GM12878 (cell line): Measurements from ENCODE around the gene MCM3AP. TPM values are rescaled to one million over a fixed set of nuclear protein-coding genes. Genes with fewer than 3 reads are reported as not detected.

Experiments used
- ATAC-seq: fragments of 200-7000 bp; cut with Tn5 transposase; 3 replicates; pipeline ENCODE4 v1.9.1; 2020; ENCODE audit warnings: mild to moderate bottlenecking, moderate library complexity
- BruUV-seq: library from RNA; stranded (reverse); fragments of 400-500 nt; replicated peaks from 2 replicates; lab custom pipeline; 2021; lab: Mats Ljungman, UMichigan
- CTCF ChIA-PET: fragments of 300-600 bp; sonication (Branson Sonifier 250); formaldehyde crosslinking; extraction: SDS; loops from one replicate; lab custom pipeline; 2021; ENCODE audit warnings: inconsistent platforms; lab: Yijun Ruan, JAX
- POLR2A ChIA-PET: fragments of 350-600 bp; formaldehyde crosslinking; extraction: SDS; loops from one replicate; lab custom pipeline; 2021; ENCODE audit warnings: inconsistent platforms; lab: Charles Lee
- RAD21 ChIA-PET: fragments of 300-600 bp; sonication (Branson Sonifier 250); formaldehyde crosslinking; loops from one replicate; lab custom pipeline; 2023; ENCODE audit warnings: antibody characterized with exemption; ENCODE audit not compliant: unreplicated experiment; lab: Charles Lee
- SMC1A ChIA-PET: fragments of 300-600 bp; sonication (Branson Sonifier 250); formaldehyde crosslinking; loops from one replicate; lab custom pipeline; 2023; ENCODE audit not compliant: unreplicated experiment, uncharacterized antibody; lab: Charles Lee
- DNase-seq: peaks from one replicate; pipeline ENCODE4 v3.0.0-alpha.2; 2011; ENCODE audit warnings: low read depth, low spot score
- FAIRE-seq: peaks from 3 replicates; lab custom pipeline; 2011; peaks lifted over from hg19 to GRCh38; lab: Jason Lieb, UNC
- H2AFZ ChIP-seq: 2 replicates; pipeline ENCODE4 v1.6.0; 2011; ENCODE audit warnings: low read depth, low read length, control low read depth; ENCODE audit not compliant: control insufficient read depth
- H3K27ac ChIP-seq: 2 replicates; pipeline ENCODE4 v1.5.1; 2011; ENCODE audit warnings: control low read depth; ENCODE audit not compliant: control insufficient read depth, insufficient read depth
- H3K27me3 ChIP-seq, 2 experiments: replicated peaks in 1 of 2; 2 replicates each; pipeline versions ENCODE4 v1.6.0 to v1.6.1; 2011; ENCODE audit warnings: low read length in 1 of 2; ENCODE audit not compliant: control insufficient read depth in 2 of 2, insufficient read depth in 2 of 2
- H3K36me3 ChIP-seq, 2 experiments: 2 replicates each; pipeline ENCODE4 v1.5.1; 2011; ENCODE audit warnings: low read length in 1 of 2; ENCODE audit not compliant: control insufficient read depth in 2 of 2, insufficient read depth in 2 of 2
- H3K4me1 ChIP-seq: 2 replicates; pipeline ENCODE4 v1.6.1; 2011; ENCODE audit warnings: mild to moderate bottlenecking, low read length, moderate library complexity, mixed read lengths; ENCODE audit not compliant: control insufficient read depth, insufficient read depth
- H3K4me2 ChIP-seq: 2 replicates; pipeline ENCODE4 v1.6.0; 2011; ENCODE audit warnings: control low read depth; ENCODE audit not compliant: control insufficient read depth, insufficient read depth
- H3K4me3 ChIP-seq: fragments of 200-600 bp; sonication (generic); 2 replicates; pipeline ENCODE4 v1.5.1; 2016
- H3K79me2 ChIP-seq: 2 replicates; pipeline ENCODE4 v1.6.0; 2011; ENCODE audit warnings: low read length; ENCODE audit not compliant: control insufficient read depth, insufficient read depth
- H3K9ac ChIP-seq: 2 replicates; pipeline ENCODE4 v1.8.0; 2011; ENCODE audit warnings: low read length, control low read depth, mixed read lengths; ENCODE audit not compliant: control insufficient read depth, insufficient read depth
- H3K9me3 ChIP-seq: replicated peaks from 3 replicates; pipeline ENCODE4 v1.5.1; 2011; ENCODE audit warnings: mild to moderate bottlenecking, low read length; ENCODE audit not compliant: control insufficient read depth, insufficient read depth
- H4K20me1 ChIP-seq: 2 replicates; pipeline ENCODE4 v1.6.0; 2011; ENCODE audit not compliant: control insufficient read depth, insufficient read depth
- LARP7 ChIP-seq: fragments of 450-650 bp; IDR thresholded peaks from 2 replicates; pipeline ENCODE4 v1.6.1; 2017; ENCODE audit warnings: mild to moderate bottlenecking
- MTA2 ChIP-seq: fragments of 450-650 bp; IDR thresholded peaks from 2 replicates; pipeline ENCODE4 v1.6.1; 2016; ENCODE audit warnings: low read depth, mild to moderate bottlenecking, moderate library complexity
- PML ChIP-seq: IDR thresholded peaks from 2 replicates; pipeline ENCODE4 v1.6.1; 2012; ENCODE audit warnings: low read length, inconsistent platforms
- RAD21 ChIP-seq: IDR thresholded peaks from 2 replicates; pipeline ENCODE4 v1.6.1; 2011; ENCODE audit warnings: mild to moderate bottlenecking, low read depth, low read length, moderate library complexity; ENCODE audit not compliant: insufficient read depth
- STAT3 ChIP-seq: IDR thresholded peaks from 2 replicates; pipeline ENCODE4 v1.6.1; 2011; ENCODE audit warnings: low read depth, low read length, improper control_type of control experiment
- SUZ12 ChIP-seq: fragments of 200-600 bp; sonication (generic); IDR thresholded peaks from one replicate; pipeline ENCODE4 v1.6.1; 2018; ENCODE audit warnings: antibody characterized with exemption, mild to moderate bottlenecking; ENCODE audit not compliant: unreplicated experiment
- TARDBP ChIP-seq: IDR thresholded peaks from 2 replicates; pipeline ENCODE4 v1.6.1; 2016; ENCODE audit warnings: borderline replicate concordance
- TBL1XR1 ChIP-seq: IDR thresholded peaks from 2 replicates; pipeline ENCODE4 v1.6.1; 2012; ENCODE audit warnings: low read depth, low read length, improper control_type of control experiment
- WGBS: methylation state at CpG from one replicate; pipeline ENCODE4 v1.1.6; 2016; ENCODE audit warnings: low lambda C conversion rate; ENCODE audit not compliant: insufficient replicate concordance, insufficient coverage; ENCODE audit errors: missing lambda C conversion rate; 5-methylcytosine and 5-hydroxymethylcytosine counted together
- in situ Hi-C: fragments of 300-500 bp; cut with MboI; formaldehyde crosslinking; loops from 9 replicates; pipeline ENCODE4 v1.14.3; 2018; ENCODE audit warnings: mixed read lengths
- intact Hi-C: fragments of 100-400 bp; cut with micrococcal nuclease; formaldehyde crosslinking; loops from one replicate; pipeline ENCODE4 v1.14.2; 2022; ENCODE audit not compliant: unreplicated experiment
- polyA plus RNA-seq, 11 experiments: library from polyadenylated mRNA; depleted of rRNA in 4 of 11; unstranded in 6 of 11; stranded (reverse) in 5 of 11; fragments of >200 nt; fragmentation: Nextera tagmentation in 4 of 11; fragmentation: Illumina TruSeq in 1 of 11; extraction: Ambion mirVana in 4 of 11; extraction: Trizol in 1 of 11; gene quantifications; 1 replicate in 1 of 11; 2 replicates in 10 of 11; pipeline versions ENCODE4 v1.2.1 to v1.2.3, GENCODE V29; 2011 to 2016; ENCODE audit warnings: inconsistent platforms in 2 of 11, missing spikeins in 2 of 11, low read depth in 1 of 11
- total RNA-seq, 4 experiments: library from RNA; depleted of rRNA in 3 of 4; stranded (reverse); fragments of >200 nt in 3 of 4; fragmentation: Illumina TruSeq in 1 of 4; extraction: Trizol in 1 of 4; gene quantifications; 2 replicates each; pipeline versions ENCODE4 v1.2.1 to v1.2.3, GENCODE V29; 2013 to 2021
- TF ChIP-seq, protein P1 (sequence below): fragments of 450-650 bp; formaldehyde crosslinking; IDR thresholded peaks from 2 replicates; pipeline ENCODE4 v1.4.0; 2020; ENCODE audit warnings: mild to moderate bottlenecking, moderate library complexity
- TF ChIP-seq, protein P2 (sequence below): IDR thresholded peaks from 2 replicates; pipeline ENCODE4 v1.6.1; 2011; ENCODE audit warnings: low read depth, low read length, improper control_type of control experiment, borderline replicate concordance
- TF ChIP-seq, protein P3 (sequence below): fragments of 450-650 bp; IDR thresholded peaks from 2 replicates; pipeline ENCODE4 v1.6.1; 2017; ENCODE audit warnings: borderline replicate concordance
- TF ChIP-seq, protein P4 (sequence below): fragments of 450-650 bp; formaldehyde crosslinking; IDR thresholded peaks from 2 replicates; pipeline ENCODE4 v1.4.0; 2022; ENCODE audit warnings: mild to moderate bottlenecking, moderate library complexity
- TF ChIP-seq, protein P5 (sequence below): IDR thresholded peaks from 2 replicates; pipeline ENCODE4 v1.6.1; 2012; ENCODE audit warnings: low read depth, low read length, improper control_type of control experiment

The MCM3AP gene
- total and polyA plus RNA-seq, 10 of the 15 experiments (the other 5 are each of a cell fraction or from before 2014, with no cell fraction given): 6.1 to 95.7 (median 47.0) TPM

DNA sequence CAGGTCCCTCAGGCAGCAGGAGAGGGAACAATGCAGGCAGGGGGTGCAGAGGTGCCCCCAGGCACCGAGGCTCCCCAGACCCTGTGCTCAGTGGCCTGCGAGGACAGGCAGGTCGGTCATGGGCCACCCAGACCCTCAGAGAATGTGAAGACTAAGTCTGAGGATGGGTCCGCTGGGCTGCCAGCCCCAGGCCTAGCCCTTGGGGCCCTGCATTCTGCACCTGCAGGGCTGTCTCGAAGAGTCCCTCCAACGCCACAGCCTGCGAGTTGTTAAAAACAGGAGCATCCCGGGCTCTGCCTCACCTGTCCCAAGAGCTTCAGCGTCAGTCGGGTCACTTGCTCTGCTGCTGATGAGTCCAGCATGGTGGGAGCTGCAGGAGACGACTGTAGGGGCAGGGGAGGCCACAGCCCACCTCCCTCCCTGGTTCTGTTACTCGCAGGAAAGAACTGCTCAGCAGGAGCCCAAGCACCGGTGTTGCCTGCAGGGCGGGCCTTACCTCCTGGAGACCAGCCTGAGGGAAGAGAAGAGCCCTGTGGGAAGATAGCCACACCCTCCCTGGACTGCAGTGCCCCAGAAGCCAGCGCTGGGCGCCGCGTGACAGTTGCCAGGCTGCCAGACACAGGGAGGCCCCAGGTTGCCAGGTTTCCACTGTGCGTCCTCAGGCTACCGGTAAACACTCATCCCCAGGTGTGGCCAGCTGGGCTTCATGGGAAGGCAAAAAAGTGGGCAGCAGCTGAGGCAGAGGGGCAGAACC lies 32.5 kb upstream of the MCM3AP start:
- H3K9ac ChIP-seq: no peak overlapping the region
- H3K79me2 ChIP-seq: peaks cover 29% of the 10 kb centered on the region
- H3K4me2 ChIP-seq: no peak overlapping the region
- H3K36me3 ChIP-seq: peaks cover 0 to 3% of the 10 kb centered on the region in 2 experiments; a peak in 2 of 4 replicates
- H2AFZ ChIP-seq: no peak overlapping the region
- ChIA-PET POLR2A (no interaction called here), SMC1A (no interaction called here), CTCF (no interaction called here)
- no peaks in the 10 kb centered on the region for H4K20me1 ChIP-seq
- no peak for DNase-seq
- no peaks in the 10 kb centered on the region for H3K9me3 ChIP-seq
- no peak overlapping the region for H3K4me3 ChIP-seq
- no peak overlapping the region for H3K27ac ChIP-seq
- H3K4me1 ChIP-seq: peaks cover 5% of the 10 kb centered on the region
- ATAC-seq: no peak
- 97% methylated on average over 20 of the region's 20 CpGs for WGBS
- BruUV-seq: no TSS peak
- TF ChIP-seq, protein P1, sequence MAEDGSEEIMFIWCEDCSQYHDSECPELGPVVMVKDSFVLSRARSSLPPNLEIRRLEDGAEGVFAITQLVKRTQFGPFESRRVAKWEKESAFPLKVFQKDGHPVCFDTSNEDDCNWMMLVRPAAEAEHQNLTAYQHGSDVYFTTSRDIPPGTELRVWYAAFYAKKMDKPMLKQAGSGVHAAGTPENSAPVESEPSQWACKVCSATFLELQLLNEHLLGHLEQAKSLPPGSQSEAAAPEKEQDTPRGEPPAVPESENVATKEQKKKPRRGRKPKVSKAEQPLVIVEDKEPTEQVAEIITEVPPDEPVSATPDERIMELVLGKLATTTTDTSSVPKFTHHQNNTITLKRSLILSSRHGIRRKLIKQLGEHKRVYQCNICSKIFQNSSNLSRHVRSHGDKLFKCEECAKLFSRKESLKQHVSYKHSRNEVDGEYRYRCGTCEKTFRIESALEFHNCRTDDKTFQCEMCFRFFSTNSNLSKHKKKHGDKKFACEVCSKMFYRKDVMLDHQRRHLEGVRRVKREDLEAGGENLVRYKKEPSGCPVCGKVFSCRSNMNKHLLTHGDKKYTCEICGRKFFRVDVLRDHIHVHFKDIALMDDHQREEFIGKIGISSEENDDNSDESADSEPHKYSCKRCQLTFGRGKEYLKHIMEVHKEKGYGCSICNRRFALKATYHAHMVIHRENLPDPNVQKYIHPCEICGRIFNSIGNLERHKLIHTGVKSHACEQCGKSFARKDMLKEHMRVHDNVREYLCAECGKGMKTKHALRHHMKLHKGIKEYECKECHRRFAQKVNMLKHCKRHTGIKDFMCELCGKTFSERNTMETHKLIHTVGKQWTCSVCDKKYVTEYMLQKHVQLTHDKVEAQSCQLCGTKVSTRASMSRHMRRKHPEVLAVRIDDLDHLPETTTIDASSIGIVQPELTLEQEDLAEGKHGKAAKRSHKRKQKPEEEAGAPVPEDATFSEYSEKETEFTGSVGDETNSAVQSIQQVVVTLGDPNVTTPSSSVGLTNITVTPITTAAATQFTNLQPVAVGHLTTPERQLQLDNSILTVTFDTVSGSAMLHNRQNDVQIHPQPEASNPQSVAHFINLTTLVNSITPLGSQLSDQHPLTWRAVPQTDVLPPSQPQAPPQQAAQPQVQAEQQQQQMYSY (CRISPR knock-in tag): no peak
- no peak for TF ChIP-seq LARP7
- no peak for TF ChIP-seq SUZ12
- TF ChIP-seq TBL1XR1: no peak
- TF ChIP-seq PML: no peak
- TF ChIP-seq RAD21: no peak
- no peak for TF ChIP-seq STAT3
- TF ChIP-seq TARDBP: no peak
- TF ChIP-seq MTA2: no peak
- TF ChIP-seq, protein P2, sequence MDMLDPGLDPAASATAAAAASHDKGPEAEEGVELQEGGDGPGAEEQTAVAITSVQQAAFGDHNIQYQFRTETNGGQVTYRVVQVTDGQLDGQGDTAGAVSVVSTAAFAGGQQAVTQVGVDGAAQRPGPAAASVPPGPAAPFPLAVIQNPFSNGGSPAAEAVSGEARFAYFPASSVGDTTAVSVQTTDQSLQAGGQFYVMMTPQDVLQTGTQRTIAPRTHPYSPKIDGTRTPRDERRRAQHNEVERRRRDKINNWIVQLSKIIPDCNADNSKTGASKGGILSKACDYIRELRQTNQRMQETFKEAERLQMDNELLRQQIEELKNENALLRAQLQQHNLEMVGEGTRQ: no peak
- TF ChIP-seq, protein P3, sequence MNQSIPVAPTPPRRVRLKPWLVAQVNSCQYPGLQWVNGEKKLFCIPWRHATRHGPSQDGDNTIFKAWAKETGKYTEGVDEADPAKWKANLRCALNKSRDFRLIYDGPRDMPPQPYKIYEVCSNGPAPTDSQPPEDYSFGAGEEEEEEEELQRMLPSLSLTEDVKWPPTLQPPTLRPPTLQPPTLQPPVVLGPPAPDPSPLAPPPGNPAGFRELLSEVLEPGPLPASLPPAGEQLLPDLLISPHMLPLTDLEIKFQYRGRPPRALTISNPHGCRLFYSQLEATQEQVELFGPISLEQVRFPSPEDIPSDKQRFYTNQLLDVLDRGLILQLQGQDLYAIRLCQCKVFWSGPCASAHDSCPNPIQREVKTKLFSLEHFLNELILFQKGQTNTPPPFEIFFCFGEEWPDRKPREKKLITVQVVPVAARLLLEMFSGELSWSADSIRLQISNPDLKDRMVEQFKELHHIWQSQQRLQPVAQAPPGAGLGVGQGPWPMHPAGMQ: no peak
- TF ChIP-seq, protein P4, sequence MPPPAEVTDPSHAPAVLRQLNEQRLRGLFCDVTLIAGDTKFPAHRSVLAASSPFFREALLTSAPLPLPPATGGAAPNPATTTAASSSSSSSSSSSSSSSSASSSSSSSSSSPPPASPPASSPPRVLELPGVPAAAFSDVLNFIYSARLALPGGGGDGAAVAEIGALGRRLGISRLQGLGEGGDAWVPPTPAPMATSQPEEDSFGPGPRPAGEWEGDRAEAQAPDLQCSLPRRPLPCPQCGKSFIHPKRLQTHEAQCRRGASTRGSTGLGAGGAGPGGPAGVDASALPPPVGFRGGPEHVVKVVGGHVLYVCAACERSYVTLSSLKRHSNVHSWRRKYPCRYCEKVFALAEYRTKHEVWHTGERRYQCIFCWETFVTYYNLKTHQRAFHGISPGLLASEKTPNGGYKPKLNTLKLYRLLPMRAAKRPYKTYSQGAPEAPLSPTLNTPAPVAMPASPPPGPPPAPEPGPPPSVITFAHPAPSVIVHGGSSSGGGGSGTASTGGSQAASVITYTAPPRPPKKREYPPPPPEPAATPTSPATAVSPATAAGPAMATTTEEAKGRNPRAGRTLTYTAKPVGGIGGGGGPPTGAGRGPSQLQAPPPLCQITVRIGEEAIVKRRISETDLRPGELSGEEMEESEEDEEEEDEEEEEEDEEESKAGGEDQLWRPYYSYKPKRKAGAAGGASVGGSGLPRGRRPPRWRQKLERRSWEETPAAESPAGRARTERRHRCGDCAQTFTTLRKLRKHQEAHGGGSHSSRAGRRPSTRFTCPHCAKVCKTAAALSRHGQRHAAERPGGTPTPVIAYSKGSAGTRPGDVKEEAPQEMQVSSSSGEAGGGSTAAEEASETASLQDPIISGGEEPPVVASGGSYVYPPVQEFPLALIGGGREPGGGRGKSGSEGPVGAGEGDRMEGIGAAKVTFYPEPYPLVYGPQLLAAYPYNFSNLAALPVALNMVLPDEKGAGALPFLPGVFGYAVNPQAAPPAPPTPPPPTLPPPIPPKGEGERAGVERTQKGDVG: no peak
- TF ChIP-seq, protein P5, sequence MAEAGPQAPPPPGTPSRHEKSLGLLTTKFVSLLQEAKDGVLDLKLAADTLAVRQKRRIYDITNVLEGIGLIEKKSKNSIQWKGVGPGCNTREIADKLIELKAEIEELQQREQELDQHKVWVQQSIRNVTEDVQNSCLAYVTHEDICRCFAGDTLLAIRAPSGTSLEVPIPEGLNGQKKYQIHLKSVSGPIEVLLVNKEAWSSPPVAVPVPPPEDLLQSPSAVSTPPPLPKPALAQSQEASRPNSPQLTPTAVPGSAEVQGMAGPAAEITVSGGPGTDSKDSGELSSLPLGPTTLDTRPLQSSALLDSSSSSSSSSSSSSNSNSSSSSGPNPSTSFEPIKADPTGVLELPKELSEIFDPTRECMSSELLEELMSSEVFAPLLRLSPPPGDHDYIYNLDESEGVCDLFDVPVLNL: no peak
- TF ChIP-seq, all 136 proteins: peak for 0
- RAD21 ChIA-PET: no interaction called here
- in situ Hi-C loops (no loop called here), intact Hi-C loops (no loop called here)
- no peaks in the 10 kb centered on the region for H3K27me3 ChIP-seq
- FAIRE-seq: no peak
